A673 (cell line): ENCODE results near the gene C1orf35.

Source experiments
- EZH2 ChIP-seq: fragments of 200-600 bp; sonication (generic); IDR thresholded peaks from 2 replicates; pipeline ENCODE4 v1.6.1; 2017; ENCODE audit warnings: borderline replicate concordance, low read depth, mild to moderate bottlenecking, mixed read lengths, antibody characterized with exemption, low read length; ENCODE audit not compliant: poor library complexity, severe bottlenecking
- TF ChIP-seq, protein P1 (sequence below): fragments of 300-800, 200-600 bp; sonication (generic); conservative IDR thresholded peaks from 2 replicates; pipeline ENCODE4 v1.5.1; 2017; ENCODE audit warnings: low read depth, mild to moderate bottlenecking, antibody characterized with exemption, low read length, moderate library complexity, mixed read lengths

DNA sequence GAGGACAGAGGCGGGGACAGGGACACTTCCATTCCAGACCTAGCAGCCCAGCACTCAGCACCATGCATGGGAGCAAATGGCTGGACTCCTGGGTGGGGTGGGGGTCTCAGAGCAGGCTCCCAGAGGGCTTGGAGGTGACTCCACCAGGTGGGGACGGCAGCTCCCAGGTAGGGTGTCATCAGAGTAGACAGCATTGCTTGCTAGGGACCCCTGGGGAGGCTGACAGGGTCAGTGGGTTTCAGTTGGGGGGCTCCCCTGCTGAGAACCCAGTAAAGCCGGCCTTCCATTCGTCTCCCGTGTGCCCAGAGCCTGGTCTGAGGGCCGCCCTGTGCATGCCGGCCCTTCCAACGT, 41.8 kb upstream of the C1orf35 start:
- TF ChIP-seq, protein P1, sequence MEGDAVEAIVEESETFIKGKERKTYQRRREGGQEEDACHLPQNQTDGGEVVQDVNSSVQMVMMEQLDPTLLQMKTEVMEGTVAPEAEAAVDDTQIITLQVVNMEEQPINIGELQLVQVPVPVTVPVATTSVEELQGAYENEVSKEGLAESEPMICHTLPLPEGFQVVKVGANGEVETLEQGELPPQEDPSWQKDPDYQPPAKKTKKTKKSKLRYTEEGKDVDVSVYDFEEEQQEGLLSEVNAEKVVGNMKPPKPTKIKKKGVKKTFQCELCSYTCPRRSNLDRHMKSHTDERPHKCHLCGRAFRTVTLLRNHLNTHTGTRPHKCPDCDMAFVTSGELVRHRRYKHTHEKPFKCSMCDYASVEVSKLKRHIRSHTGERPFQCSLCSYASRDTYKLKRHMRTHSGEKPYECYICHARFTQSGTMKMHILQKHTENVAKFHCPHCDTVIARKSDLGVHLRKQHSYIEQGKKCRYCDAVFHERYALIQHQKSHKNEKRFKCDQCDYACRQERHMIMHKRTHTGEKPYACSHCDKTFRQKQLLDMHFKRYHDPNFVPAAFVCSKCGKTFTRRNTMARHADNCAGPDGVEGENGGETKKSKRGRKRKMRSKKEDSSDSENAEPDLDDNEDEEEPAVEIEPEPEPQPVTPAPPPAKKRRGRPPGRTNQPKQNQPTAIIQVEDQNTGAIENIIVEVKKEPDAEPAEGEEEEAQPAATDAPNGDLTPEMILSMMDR = no peak
- no peak for TF ChIP-seq EZH2
